GM12874 (cell line): ENCODE measurements around the gene DSG2.

Source experiments
- CTCF ChIP-seq: IDR thresholded peaks from 2 replicates; pipeline ENCODE4 v1.5.1; 2011; ENCODE audit warnings: low read depth, mild to moderate bottlenecking, control low read depth, low read length, moderate library complexity; ENCODE audit not compliant: insufficient read depth

The DSG2 gene

DNA sequence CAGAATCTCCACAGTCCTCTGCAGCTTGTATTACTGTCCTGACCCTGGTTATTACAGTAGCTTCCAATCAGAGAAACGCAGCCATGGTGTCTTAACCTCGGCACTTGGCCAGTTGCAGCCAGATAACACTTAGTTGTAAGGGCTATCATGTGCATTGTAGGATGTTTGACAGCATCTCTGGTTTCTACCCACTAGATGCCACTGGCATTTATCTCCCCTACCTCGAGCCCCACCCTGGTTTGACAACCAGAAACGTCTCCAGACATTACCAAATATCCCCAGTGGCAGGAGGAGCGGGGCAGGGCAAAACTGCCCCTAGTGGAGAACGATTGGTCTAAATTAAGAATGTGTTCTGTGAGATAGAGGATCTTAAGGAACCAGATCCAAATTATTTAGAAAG lies 13.1 kb downstream of the DSG2 start:
- peak; percentile 24; the same call in 1 of the 2 replicates for TF ChIP-seq CTCF

GRCh38 chr18:31512203-31512764 lies 14.3 kb downstream of the DSG2 start:
- TF ChIP-seq CTCF: no peak

DNA sequence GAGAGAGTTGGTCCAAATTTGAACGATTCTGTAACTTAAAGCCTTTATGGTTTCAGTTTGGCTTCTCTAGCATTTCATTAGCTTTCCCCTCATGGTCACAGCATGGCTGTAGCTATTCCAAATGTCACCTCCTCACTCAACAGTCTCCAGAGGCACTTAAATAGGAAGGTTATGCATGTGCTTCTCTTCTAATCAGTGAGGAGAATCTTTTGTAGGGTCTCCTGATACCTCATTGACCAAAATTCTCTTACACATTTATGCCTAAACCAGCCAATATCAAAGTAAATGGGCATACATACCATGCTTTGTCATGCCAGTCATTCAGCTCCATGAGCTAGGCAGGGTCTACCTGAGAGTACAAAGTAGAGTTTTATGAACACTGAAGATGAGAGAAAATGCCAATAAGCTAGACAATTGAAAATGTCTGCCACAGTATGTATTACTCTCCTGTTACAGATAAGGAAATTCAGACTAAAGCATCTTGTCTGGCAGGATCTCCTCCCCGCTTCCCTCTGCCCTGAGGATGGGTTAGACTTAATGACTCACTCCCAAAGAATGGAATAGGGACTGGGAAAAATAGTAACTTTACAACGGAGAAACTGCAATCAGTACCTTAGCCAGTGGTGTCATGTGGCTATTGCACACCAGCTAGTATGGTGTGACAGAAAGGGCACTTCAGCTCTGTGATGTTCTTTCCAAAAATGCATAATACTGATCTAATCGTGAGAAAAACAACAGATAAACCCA lies 15.4 kb downstream of the DSG2 start:
- TF ChIP-seq CTCF: no peak

- no peak for TF ChIP-seq CTCF
Observed at GRCh38 chr18:31516437-31516836, 18.5 kb downstream of the DSG2 start.

DNA sequence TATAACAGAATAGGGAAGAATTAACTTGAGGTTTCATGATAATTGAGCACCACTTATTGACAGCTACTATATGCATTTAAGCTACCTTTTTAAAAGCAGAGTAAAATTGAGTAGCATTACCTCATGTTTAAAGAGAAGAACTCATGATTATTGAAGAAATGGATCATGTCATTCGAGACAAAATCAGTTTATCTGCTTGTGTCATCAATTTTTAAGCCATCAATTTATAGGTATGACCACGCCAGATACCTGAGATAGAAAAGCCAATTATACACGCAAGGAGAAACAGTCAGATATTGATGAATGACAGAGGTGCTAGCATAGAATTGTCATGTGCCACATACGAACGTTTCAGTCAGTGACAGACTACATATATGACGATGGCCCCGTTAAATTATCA lies 28.4 kb downstream of the DSG2 start:
- TF ChIP-seq CTCF: no peak

GRCh38 chr18:31533236-31533635 lies 35.3 kb downstream of the DSG2 start:
- TF ChIP-seq CTCF: no peak

DNA sequence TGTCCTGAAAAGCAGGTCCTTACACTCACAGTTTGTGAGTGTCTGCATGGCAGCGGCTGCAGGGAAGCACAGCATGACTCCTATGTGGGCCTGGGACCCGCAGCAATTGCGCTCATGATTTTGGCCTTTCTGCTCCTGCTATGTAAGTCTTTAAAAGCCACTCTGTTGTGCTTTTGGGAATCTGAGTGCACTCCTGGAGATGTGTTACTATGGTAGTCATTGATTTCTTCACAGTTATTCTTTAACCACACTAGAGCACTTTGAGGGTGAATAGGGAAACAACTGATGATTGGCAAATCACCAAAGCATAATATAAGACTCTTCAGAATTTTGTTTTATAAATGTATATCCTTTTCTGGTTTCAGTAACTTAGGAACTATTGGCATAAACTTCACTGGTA lies 40.9 kb downstream of the DSG2 start:
- TF ChIP-seq CTCF: no peak
